Right lobe of liver (tissue), 4 donors: Measurements from ENCODE around the gene PRDM16.

Experiments used
- CTCF ChIP-seq, 4 donors: fragments of 200-600 bp in 3 of 4; fragments of 450-650 bp in 1 of 4; IDR thresholded peaks; one replicate each; pipeline versions ENCODE4 v1.5.1 to v1.8.0; 2016 to 2022; ENCODE audit warnings: antibody characterized with exemption in 4 of 4, mild to moderate bottlenecking in 2 of 4
- POLR2A ChIP-seq: fragments of 450-650 bp; IDR thresholded peaks from one replicate; pipeline ENCODE4 v1.6.1; 2017; ENCODE audit warnings: antibody characterized with exemption, mild to moderate bottlenecking
- donor health status: DM: no; HTN: no; CAD: no.
- donor health status: DM: no; HTN: no; CAD: no.
- donor health status: DM: no; HTN: yes; CAD: no.

- TF ChIP-seq CTCF (IDR thresholded peaks at IDR 0.05), result no peak
- TF ChIP-seq POLR2A, result no peak
Observed at GRCh38 chr1:3287656-3288160, 218.7 kb downstream of the PRDM16 start.
